HEK293T (cell line): ENCODE data around the gene GRIA4.

ENCODE experiments used
- ARNT ChIP-seq: fragments of 450-650 bp; IDR thresholded peaks from 2 replicates; pipeline ENCODE4 v1.6.1; 2017; ENCODE audit warnings: mild to moderate bottlenecking
- BHLHE40 ChIP-seq: fragments of 450-650 bp; IDR thresholded peaks from 2 replicates; pipeline ENCODE4 v1.6.1; 2016; ENCODE audit warnings: mild to moderate bottlenecking, moderate library complexity, borderline replicate concordance
- CTBP1 ChIP-seq: fragments of 450-650 bp; IDR thresholded peaks from 2 replicates; pipeline ENCODE4 v1.6.1; 2016; ENCODE audit warnings: borderline replicate concordance
- FOXK2 ChIP-seq: fragments of 450-650 bp; IDR thresholded peaks from 2 replicates; pipeline ENCODE4 v1.6.1; 2016; ENCODE audit warnings: mild to moderate bottlenecking
- FOXM1 ChIP-seq: fragments of 450-650 bp; IDR thresholded peaks from 2 replicates; pipeline ENCODE4 v1.6.1; 2017; ENCODE audit warnings: mild to moderate bottlenecking, borderline replicate concordance
- L3MBTL2 ChIP-seq: fragments of 450-650 bp; conservative IDR thresholded peaks from 2 replicates; pipeline ENCODE4 v1.6.1; 2016; ENCODE audit warnings: mild to moderate bottlenecking
- NFRKB ChIP-seq: fragments of 450-650 bp; IDR thresholded peaks from 2 replicates; pipeline ENCODE4 v1.6.1; 2016; ENCODE audit warnings: mild to moderate bottlenecking, moderate library complexity
- SP1 ChIP-seq: fragments of 450-650 bp; IDR thresholded peaks from 2 replicates; pipeline ENCODE4 v1.6.1; 2017

DNA sequence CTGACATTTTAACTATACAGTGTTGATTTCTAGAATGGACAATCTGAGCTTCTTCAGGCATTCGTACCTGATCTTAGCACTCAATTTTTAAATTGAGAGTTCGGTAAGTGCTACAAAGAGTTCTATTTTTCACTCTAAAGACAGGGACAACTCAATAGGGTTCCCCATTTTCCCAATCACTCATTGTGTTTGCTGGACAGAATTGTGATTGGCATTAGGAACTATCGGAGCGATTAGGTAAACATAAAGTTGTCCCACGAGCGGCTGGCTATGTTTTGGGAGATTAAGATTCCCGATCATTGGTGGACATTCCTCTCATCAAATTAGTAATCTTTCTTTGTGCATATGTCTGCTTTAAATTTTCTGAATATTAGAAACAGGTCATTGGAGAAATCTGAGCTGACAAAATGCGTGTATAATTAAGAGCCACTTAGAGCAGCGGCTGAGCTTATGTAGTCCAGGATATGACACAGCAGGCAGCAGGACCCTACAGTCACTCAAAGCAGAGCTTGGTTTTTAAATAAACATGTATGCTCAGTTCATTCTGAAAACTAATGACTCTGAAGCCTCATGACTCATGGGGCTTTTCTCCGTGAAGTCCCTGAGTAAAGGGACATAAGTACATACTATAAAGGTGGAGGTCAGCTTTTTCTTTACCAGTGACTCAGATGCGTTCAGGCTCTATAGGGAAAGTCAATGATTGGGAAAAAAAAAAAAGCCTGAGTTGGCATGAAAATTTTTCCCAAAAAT is 109.4 kb downstream of the GRIA4 start:
- TF ChIP-seq NFRKB (no peak), FOXK2 (no peak), FOXM1 (no peak), SP1 (no peak), L3MBTL2 (no peak), CTBP1 (no peak), ARNT (no peak), BHLHE40 (no peak)
